Kidney capillary endothelial cell (primary cell): ENCODE results near the gene NACC2.

ENCODE experiments used
- DNase-seq: peaks from one replicate; pipeline ENCODE4 v3.0.0-alpha.2; 2018; ENCODE audit warnings: low spot score

Gene NACC2

DNA sequence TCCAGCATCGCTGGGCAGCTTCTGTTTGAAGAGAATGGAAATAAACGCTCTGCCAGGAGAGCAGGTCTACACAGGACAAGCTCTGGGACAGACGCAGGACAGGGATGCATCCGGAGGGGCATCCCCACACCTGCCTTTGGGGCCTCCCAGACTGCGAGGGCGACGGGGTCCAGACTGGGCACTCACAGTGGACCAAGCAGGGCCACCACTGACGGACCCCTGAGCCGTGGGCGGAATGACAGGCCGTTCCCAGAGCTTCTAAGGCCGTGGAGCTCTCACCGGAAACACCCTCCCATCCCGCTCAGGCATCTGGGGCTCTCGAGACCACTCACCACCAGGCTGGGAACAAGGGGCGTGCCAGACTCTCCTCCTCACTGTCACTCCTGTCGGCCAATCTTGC, 34.1 kb upstream of the NACC2 start:
- DNase-seq = no peak

DNA sequence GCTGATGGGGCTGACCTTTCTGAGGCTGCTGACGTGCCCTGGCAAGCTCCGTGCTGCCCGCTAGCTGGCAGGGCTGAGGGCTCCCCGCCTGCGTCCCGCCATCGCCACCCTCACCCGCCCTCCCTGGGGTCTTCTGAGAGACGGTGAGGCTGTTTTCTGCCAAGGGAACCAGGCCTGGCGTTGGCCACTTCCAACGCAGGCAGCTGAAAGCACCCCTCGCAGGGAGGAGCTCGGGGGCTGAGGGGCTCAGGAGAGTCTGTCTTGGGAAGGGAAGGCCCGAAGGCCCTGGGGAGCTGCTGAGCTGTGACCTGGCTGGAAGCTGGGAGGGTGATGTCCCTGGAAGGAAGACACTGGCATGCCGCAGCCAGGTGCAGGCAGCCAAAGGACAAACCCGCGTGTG, 33.3 kb upstream of the NACC2 start:
- no peak for DNase-seq

GRCh38 chr9:136127313-136127712, 32.2 kb upstream of the NACC2 start:
- DNase-seq = no peak

DNA sequence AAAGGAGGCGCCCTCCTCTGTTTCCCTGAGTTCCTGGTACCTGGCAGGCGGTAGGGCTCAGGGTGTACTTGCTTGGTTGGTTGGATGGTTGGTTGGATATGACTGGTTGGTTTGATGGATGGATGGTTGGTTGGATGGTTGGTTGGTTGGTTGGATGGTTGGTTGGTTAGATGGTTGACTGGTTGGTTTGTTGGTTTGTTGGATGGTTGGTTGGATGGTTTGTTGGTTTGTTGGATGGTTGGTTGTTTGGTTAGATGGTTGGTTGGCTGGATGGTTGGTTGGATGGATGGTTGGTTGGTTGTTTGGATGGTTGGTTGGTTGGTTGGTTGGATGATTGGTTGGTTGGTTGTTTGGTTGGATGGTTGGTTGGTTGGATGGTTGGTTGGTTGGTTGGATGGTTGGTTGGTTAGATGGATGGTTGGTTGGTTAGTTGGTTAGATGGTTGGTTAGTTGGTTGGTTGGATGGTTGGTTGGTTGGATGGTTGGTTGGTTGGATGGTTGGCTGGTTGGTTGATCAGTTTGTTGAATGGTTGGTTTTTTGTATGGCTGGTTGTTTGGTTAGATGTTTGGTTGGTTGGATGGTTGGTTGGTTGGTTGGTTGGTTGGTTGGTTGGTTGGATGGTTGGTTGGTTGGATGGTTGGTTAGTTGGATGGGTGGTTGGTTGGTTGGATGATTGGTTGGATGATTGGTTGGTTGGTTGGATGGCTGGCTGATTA, 30.0 kb upstream of the NACC2 start:
- no peak for DNase-seq

DNA sequence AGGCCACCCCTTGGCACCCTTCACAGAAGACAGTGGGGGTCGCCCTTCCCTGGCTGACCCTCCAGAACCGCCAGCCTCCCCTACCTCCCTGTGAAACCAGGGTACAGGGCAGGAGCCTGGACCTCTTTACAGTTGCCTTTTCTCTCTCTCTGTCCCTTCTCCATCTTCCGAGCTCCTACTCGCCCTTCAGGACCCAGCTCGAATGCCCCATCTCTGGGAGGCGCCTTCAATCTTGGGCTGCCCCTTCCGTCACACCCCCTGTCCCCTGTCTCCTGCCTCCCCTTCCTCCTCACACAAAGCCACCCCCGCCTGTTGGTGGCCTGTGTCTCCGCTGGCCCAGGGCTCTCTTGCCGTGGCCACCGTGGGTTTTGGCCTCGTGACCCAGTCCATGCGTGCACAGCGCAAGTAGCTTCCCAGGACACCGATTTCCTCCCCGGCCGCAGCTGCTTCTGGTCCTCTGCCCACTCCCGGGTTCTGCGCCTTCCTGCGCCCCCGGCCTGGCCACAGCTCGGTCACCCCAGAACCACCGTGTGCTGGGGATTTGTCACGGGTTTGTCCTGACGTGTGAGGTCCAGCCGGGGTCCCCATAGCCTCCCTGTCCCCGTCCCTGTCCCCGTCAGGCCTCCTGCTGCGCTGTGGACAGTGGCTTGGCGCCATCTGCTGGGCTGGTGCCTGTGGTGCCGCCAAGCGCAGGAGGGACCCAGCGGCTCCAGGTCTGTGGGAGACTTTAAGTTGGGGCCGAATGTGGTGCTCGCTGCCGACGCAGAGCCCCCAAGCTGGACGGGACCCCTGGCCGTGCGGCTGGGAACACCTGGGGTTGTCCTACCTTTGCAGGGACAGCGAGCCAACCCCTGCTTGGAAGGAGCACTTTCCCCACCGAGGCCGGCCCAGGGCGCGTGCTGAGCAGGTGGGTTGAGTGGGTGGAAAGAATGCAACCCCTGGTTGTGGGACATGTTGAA, 27.6 kb upstream of the NACC2 start:
- DNase-seq = peak; percentile 67

DNA sequence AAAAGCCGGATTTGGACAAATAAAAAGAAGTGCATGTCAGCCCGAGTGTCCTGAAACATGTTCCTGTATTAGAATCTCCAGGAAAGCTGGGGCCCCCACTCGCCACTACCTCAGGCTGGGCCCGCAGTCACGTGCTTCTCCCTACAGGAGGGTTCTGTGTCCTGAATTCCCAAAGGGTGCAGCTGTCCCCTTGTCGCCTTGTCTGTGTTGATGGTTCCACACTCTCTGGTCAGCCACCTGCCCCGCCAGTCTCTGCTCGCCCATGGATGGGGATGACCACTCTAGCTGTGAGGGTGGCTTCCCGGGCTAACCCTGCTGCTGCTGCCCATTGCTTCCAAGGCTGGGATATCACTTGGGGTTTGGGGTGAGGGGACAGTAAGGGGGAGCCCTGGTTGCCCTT, 26.7 kb upstream of the NACC2 start:
- no peak for DNase-seq

GRCh38 chr9:136120438-136120844, 25.4 kb upstream of the NACC2 start:
- no peak for DNase-seq

DNA sequence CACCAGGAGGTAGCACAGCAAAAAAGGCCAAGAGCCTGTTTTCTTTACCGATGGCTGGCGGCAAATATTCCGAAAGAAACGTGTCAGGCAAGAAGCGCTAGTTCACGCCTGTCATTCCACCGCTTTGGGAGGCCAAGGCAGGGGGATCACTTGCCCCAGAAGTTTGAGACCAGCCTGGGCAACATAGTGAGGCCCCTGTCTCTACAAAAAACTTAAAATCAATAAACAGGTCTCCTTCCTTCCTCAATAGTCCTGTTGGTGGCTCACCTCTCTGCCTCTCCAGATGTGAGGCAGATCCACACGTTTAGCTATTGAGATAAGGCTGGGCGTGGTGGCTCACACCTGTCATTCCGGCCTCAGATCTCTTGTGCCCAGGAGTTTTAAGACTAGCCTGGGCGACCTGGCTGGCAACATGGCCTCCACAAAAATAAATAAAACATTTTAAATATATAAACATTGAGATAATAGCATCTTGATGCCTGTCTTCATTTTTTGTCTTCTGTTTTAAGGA, 24.8 kb upstream of the NACC2 start:
- no peak for DNase-seq

DNA sequence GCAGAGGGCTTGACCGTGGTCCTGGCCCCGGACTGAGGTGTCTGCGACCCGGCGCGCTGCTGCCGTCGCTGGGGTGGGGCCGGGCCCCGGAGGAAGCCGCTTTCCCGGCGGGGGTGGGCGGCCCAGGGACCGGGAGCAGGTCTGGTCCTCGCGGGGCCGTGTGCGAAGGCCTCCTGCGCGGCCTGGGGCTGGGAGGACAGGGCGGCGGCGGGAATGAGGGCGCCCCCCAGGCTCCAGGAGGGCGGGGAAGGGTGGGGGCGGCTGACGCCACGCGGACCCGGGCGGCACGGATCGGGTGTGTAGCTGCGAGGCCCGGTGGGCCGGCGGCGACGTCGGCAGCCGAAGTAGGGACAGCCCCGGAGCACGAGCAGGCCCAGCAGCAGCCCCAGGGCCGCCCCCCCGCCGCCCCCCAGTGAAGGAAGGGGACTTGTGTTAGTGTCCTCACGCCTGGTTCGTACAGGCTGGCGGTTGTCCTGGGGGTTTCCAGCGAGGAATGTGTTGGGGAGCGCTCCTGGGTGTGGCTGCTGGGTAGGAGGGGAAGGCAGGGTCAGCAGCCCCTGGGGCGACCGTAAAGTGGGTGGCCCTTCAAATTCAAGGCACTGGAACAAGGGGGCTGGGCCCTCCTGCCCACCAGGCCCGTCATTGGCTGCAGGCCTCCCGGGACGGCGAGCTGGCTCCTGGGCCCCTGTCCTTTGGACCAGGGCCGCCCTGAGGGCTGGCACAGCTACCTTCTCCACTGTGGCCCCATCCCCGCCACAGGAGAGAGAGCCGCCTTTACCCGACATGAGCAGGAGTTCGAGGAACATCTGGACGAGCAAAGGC, 24.2 kb upstream of the NACC2 start:
- DNase-seq = no peak

- DNase-seq = peak; percentile 99
Measured at GRCh38 chr9:136118320-136119060, 23.4 kb upstream of the NACC2 start, which contains the start of gene TMEM250. Gene TMEM250 (minus strand): TSS chr9:136118875. CDS start chr9:136116900, 1,975 bp downstream.

GRCh38 chr9:136117916-136118319, 22.8 kb upstream of the NACC2 start:
- DNase-seq = no peak

GRCh38 chr9:136117291-136117915, 22.3 kb upstream of the NACC2 start:
- no peak for DNase-seq

GRCh38 chr9:136116360-136117098, 21.4 kb upstream of the NACC2 start:
- no peak for DNase-seq

- no peak for DNase-seq
Measured at GRCh38 chr9:136115641-136116359, 20.7 kb upstream of the NACC2 start.

DNA sequence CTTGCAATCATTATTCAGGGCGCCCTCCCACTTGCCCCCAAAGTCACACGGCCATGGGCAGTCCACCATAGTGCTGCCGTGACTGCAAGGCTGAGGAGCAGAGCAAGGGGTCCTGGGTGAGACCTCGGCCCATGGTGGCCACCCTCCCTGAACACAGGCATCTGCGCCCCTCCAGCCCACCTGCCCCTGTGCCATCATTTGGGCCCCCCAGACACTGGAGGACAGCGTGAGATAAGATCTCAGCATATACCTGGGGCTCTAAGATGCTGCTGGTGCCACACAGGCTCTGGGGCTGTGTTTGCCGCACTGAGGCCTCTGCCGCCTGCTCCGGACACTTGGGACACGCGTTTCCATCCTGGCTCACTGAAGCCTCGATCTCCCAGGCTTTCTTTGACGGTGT, 20.1 kb upstream of the NACC2 start:
- no peak for DNase-seq

- no peak for DNase-seq
Measured at GRCh38 chr9:136114610-136115009, 19.5 kb upstream of the NACC2 start.

- DNase-seq = no peak
Measured at GRCh38 chr9:136112541-136112940, 17.5 kb upstream of the NACC2 start.

GRCh38 chr9:136111910-136112309, 16.8 kb upstream of the NACC2 start:
- DNase-seq = no peak

GRCh38 chr9:136111190-136111589, 16.1 kb upstream of the NACC2 start:
- DNase-seq = no peak
